ENCODE results near the gene RIPK1.

The RIPK1 gene

GRCh38 chr6:3086282-3086946 is 18.1 kb downstream of the RIPK1 start:
- no peak for DNase-seq

DNA sequence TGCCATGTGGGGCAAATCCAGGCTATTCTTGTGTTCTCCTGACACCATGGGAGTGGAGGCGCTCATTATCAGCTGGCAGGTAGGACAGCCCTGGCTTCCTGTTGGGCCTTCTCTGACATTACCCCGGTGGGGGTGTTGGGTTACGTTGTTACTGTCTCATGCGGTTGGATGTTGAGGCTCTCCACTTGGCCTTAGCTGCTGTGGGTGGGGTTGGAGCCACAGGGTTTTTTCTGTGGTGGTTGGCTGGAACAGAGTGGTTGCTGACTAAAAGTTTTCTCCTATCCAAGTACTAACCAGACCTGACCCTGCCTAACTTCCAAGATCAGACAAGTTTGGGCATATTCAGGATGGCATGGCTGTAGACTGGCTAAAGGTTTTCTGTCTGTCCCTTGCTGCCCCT is 20.2 kb downstream of the RIPK1 start:
- DNase-seq: no peak

DNA sequence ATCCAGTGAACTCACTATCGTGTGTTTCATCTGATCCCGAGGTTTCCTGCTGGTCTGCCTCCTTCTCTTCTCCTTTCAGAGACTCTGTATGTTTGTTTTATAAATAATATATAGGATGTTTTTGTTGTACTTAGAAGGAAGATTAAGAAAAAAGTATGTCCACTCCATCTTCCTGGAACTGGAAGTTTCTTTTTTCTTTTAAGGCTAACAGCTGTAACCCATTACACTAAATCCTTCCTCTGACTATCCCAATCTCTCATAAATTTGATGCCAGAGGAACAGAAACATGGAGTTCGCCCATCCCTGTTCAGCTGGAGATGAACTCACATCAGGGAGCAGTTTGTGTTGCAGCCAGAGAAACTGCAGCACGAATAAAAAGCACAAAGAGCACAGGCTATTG is 20.7 kb downstream of the RIPK1 start:
- DNase-seq: no peak

DNA sequence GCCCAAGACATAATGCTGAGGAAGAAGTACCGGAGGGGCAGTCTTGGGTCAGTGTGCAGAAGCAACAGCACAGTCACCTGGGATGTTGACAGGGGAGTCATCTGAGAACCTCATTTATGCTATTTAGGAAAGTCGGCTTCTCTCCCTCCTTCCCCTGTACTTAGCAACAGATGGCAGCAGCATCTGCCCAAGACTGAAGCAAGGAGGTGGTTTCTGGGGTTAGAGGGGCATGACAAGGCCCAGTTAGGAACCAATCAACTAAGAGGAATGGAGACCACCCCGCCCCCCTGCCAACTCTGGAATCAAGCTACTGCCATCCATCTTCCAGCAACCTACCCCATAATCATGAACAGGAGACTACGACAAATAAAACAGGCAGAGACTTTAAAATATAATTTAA is 21.7 kb downstream of the RIPK1 start:
- no peak for DNase-seq

- no peak for DNase-seq
Observed at GRCh38 chr6:3094815-3095214, 26.5 kb downstream of the RIPK1 start.

DNA sequence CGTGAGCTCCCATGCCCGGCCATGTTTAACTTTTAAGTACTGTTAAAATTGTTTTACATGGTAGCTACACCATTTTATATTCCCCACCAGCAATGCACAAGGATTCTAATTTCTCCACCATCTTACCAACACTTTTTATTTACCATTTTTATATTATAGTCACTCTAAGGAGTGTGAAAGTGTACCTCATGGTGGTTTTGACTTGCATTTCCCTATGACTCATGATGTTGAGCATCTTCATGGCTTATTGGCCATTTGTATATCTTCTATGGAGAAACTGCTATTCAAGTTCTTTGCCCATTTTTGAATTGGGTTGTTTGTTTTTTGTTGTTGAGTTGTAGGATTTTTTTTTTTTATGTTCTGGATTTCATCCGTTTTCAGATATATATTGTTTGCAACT is 34.6 kb downstream of the RIPK1 start:
- DNase-seq: no peak

- no peak for DNase-seq
Observed at GRCh38 chr6:3108746-3109414, 40.6 kb downstream of the RIPK1 start.

DNA sequence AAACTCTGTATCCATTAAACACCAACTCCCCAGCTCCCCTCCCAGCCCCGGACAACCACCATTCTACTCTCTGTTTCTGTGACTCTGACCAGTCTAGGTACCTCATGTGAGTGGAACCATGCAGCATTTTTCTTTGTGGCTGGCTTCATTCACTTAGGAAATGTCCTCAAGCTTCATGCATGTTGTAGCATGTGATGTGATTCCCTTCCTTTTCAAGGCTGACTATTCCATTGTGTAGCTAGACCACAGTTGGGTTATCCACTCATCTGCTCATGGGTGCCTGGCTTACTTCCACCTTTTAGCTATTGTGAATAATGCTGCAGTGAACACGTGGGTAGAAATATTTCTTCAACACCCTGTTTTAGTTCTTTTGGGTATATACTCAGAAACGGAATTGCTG is 41.5 kb downstream of the RIPK1 start:
- DNase-seq: no peak

- no peak for DNase-seq
Observed at GRCh38 chr6:3114377-3114776, 46.1 kb downstream of the RIPK1 start.

GRCh38 chr6:3117912-3118352 is 49.6 kb downstream of the RIPK1 start:
- no peak for DNase-seq

DNA sequence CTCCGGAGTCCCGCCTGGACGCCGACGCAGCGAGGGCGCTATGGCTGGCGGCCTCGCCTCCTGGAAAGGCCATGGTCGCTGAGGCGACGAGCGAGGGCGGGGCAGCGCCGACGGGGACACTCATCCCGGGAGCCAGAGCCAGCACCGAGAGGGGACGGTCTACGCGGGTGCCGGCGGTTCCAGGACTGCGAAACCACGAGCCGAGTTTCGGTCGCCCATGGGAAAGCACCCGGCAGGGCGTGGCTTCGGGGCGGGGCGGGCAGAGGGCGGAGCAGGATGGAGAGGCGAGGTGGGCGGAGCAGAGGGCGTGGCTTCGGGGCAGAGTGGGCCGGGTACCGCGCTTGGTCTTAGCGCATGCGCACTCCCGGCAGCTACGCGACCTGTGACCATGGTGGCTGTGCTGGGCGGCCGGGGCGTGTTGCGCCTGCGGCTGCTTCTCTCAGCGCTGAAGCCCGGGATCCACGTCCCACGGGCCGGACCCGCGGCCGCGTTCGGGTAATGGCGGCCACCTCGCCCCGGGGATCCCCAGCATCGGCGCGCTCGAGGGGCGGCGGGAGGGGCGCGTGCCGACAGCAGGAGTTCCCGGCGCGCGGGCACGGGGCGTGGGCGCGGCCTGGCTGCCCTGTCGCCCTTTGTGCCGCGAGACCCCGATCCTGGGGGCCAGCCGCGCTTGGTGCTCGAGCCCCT is 50.2 kb downstream of the RIPK1 start, which contains the start of gene BPHL:
TSS of gene BPHL (plus strand) at position 359 of the 687 bp plus-strand sequence. CDS start at position 389, 30 bp downstream.
- peak; percentile 100 for DNase-seq

DNA sequence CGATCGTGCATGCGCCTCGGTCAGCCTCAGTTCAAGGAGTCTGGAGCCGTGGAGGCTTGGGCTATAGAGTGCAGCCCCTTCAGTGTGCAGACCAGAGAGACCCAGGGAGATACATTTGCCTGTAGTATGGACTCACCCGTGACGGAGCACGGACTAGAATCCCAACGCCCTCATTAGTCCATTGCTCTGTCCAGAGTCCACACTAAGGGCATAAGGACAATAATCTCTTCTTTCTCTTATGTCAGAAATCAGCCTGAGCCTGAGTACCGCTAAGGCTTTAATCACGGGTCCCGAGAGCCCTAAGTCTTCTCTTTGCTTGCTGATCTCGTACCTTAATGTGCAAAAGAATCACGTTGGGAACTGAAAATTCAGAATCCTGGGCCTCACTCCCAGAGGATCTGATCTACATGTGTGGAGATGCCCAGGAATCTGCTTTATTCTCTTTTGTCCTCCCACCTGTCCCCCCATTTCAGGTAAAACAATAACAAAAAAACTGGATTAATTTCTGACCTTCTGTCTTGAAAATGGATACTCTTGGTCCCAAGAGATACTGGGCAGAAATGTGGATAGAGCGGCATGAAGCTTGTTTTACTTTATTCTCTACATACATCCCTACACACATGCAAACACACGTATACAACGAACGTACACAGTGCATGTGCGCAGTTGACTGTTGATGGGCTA is 50.9 kb downstream of the RIPK1 start:
- DNase-seq: no peak

- no peak for DNase-seq
Observed at GRCh38 chr6:3120765-3121089, 52.4 kb downstream of the RIPK1 start.

GRCh38 chr6:3122823-3123182 is 54.5 kb downstream of the RIPK1 start:
- no peak for DNase-seq

DNA sequence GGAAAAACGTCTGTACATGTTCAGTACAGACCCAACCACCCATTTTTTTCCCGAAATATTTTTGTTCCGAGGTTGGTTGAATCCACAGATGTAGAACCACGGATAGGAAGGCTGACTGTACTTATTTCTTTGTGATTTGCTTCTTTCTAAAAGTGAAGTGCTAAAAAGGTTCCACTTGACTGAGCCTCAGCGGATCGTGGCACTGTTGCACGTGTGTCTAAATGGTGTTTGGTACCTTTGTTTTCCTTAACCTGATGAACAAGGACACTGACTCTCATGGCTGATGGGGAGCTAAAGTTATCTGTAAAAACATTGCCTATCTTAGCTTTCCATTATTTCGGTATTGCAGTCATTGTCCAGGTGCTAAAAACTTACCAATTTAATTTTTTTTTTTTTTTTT is 56.4 kb downstream of the RIPK1 start:
- no peak for DNase-seq

GRCh38 chr6:3125815-3126214 is 57.5 kb downstream of the RIPK1 start:
- no peak for DNase-seq

- DNase-seq: no peak
Observed at GRCh38 chr6:3128356-3129108, 60.2 kb downstream of the RIPK1 start.

DNA sequence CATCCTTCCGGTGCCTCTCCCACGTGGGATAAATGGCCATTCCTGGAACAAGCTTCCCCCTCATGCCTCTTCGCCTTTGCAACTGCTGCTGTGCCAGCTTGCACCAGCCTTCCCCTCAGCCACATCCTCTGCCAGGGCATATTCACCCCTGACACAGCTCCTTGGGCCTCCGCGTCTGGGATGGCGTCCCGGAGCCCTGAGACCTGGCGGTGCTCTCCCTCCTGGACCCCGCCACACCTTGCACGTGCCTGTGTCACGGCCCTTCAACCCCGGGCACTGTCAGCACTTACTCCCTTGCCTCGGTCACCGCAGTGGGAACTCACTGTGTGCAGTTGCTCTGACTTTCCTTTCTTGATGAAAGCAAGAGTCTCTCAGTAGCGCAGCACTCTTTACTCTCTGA is 63.4 kb downstream of the RIPK1 start:
- DNase-seq: no peak

DNA sequence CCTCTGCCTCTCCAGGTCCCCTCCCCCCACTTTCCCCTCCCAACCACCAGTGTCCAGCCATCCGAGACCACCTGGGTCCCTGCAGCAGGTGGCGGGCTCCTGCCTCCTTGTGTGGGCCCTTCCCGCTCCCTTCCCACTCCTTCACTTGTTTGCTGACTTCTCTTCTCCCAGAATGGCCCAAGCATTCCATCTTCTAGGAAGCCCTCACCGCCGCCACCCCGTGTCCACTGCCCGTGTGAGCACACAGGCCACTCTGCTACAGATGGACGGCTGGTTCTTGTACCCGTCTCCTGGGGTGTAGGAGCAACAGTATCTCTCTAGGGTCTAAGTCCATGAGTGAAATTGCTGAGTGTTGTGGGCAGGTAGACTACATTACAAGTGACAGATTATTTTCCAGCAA is 65.2 kb downstream of the RIPK1 start:
- DNase-seq: no peak

GRCh38 chr6:3135668-3136291 is 67.5 kb downstream of the RIPK1 start:
- no peak for DNase-seq

GRCh38 chr6:3136292-3137011 is 68.2 kb downstream of the RIPK1 start:
- no peak for DNase-seq

Data from activated CD4-positive, alpha-beta T cell treated with anti-CD3 and anti-CD28 coated beads for 48 hours (primary cell).